Activated CD8-positive, alpha-beta memory T cell treated with anti-CD3 and anti-CD28 coated beads, Interleukin-2, amount 50 U/mL, for 48 hours (primary cell): ENCODE measurements around the gene NAA15.
A peak's percentile ranks its signal among the peaks of the same experiment; 100 is the strongest.
"Not testable (repeated sequence)": the region's sequence is repeated elsewhere in the genome, so short reads cannot be mapped to it uniquely, and the experiment has no call there.

Experiments
- DNase-seq: peaks from one replicate; pipeline ENCODE4 v3.0.0-alpha.2; 2020

The NAA15 gene

DNA sequence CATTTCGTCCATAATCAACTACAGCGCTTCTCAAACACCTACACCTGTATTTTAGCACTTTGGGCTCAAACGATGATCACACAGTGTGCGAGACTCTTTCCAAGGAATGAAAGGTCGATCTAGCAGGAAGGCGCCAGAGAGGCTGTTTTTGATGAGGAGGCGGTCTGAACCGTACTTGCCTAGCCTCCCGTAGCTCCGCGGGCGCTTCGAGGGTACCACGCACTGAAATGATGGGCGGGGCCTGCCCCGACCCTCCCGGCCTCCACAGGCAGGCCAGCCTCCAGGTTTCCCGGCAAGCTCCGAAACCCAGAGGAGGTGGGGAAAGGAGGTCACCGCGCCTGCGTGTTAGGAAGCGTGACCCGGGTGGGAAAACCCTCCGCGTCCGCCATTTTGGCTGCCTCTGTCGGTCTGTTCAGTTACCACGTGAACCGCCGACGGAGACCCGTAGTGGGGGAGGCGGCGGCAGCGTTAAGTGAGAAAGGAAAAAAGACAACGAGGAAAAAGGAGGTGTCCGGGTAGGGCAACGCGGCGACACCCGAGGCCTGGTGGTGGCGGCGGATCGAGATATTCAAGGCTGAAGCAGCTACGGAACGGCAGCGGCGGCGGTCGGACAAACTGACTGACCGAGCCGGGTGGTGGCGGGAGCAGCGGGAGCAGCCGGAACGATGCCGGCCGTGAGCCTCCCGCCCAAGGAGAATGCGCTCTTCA lies at the start of gene NAA15:
Gene NAA15, plus strand, starts transcription at position 393 of the 708 bp plus-strand sequence. Its CDS starts 273 bp downstream, at position 666.
- peak; percentile 97 for DNase-seq

DNA sequence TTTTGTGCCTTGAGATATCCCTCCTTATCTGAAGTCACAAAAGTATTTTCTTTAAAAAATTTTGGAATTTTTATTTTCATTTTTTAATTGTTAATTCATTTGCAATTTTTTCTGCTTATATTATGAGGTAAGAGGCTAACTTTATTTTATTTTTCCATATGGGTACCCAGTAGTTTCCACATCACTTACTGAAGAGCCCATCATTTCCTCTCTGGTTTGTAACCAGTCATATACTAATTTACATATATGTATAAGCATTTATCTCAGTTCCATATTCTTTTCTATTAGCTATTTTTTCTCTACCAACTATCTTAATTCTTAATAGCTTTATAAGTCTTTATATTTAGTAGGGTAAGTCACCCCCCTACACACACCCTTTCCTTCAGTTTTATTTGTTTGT lies 48.3 kb upstream of the NAA15 start:
- DNase-seq = no peak

GRCh38 chr4:139253713-139254112 lies 47.6 kb upstream of the NAA15 start:
- no peak for DNase-seq

GRCh38 chr4:139255581-139255980 lies 45.7 kb upstream of the NAA15 start:
- not testable (repeated sequence) for DNase-seq

DNA sequence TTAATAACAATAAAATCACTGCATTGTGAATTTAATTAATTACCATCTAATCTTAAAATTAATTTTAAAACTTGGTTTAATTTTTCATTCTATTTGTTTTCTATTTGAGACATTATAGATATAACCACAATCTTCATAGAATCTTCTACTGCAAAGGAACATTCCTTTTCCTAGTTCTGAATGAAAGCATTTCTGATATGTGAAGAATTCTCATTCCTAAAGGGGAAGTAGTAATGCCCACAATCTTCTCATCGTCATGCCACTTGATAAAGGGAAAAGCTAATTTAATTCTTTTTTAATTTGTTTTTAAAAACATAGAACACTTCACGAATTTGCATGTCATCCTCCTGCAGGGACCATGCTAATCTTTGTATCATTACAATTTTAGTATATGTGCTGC lies 45.0 kb upstream of the NAA15 start:
- no peak for DNase-seq

GRCh38 chr4:139265654-139266053 lies 35.7 kb upstream of the NAA15 start:
- DNase-seq = no peak

DNA sequence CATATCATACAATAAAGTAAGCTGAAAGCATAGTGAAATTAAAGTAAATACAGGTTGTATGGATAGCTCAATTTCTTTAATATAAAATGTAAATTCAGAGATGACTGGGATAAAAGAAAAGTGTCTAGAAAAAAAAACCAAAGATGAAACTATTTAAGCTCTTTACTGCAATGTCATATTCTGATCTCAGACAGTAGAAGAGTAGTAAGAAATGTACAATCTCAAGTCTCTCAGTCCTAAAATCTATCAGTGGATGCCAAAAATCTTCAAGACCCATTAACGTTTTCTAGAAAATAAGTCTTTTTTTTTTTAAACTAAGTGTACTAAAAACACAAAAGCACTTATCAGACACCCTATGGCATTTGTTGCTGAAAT lies 35.1 kb upstream of the NAA15 start:
- no peak for DNase-seq

- peak; percentile 87 for DNase-seq
Measured at GRCh38 chr4:139266583-139267257, 34.6 kb upstream of the NAA15 start.

GRCh38 chr4:139267301-139267700 lies 34.0 kb upstream of the NAA15 start:
- no peak for DNase-seq

DNA sequence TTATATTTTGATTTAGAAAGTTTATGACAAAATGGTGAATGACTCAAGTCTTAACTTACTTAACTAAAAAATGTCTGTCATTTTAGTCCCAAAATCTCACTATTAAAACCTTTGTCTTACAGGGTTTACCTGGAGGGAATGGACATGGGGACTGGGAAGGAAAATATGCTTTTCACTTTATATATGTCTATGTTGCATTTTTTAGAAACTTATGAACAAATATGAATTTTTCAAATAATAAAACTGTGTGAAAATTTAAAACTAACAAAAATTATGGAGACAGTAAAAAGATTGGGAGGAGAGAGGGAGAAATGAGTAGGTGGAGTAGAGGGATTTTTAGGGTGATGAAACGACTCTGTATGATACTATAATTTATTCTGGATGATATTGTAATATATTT lies 27.5 kb upstream of the NAA15 start:
- DNase-seq = no peak

DNA sequence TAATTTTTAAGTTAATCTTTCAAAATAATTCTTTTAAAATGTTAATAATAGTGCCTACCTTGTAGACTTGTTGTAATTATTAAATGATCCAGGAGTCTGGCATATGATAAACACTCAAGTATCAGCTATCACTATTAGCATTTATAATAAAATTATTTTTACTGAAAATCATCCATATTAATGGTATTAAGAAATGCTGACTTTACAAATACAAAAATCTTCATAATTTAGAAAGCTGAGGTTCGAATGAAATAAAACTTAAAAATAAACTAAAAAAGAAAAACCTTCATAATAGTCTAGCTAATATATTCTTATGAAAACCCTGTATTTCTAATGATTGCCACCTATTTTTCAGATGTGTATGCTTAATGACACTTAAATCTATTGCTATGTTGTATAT lies 26.5 kb upstream of the NAA15 start:
- DNase-seq = no peak

- DNase-seq = no peak
Measured at GRCh38 chr4:139275281-139275735, 26.0 kb upstream of the NAA15 start.

DNA sequence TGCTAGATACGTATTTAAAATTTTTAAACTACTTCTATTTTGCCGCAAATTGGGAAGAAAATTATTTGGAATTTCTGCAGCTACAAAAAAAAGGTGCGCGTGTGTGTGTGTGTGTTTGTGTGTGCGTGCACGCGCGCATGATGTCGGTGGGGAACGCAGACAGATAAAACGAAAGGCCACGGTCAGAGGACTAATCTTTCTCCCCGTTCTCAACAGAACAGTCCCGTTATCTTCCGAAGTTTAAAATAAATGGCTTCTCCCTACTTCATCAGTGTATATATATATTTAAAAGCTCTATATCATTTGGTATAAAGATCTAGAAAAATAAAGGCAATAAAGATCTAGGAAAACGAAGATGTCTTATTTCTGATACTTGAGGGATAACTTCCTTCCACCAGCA lies 22.8 kb upstream of the NAA15 start:
- DNase-seq = no peak

GRCh38 chr4:139278912-139279759 lies 22.2 kb upstream of the NAA15 start:
- DNase-seq = peak; percentile 57

DNA sequence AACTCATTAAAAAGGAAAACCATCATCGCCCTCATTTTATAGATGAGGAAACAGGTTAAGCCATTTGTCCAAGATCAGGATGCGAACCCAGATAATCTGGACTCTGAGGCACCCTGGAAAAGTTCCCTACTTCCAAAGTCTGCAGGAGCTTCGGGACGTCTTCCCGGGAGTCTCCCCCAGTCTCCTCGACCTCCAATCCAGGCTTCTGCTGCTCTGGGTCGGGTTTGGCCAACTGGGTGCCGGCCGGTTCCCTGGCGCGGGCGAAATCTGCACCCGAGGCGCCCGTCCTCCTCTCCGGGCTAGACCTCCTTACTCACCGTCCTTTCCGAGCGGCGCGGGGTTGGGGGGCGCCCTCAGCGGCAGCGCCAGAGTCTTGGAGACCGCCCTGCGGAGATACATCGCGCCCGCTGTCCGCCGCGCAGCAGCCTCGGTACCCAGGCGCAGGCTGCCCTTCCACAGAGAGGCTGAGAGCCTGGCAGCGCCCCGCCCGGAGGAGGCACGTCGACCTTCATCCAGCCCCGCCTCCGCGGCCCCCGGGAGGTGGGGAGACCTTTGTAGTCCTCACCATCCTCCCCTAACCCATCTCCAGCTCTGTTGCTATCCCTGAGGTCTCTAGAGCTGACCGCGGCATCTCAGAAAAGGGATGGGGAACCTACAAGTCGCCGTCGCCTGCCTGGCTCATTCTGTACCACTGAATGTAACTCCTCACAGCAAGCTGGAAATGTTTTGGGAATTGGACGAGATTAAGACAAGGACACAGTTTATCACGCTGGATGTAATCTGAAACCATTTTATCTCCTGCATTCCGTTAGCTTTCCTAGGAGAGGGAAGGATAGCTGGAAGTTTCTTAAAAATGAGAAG lies 21.3 kb upstream of the NAA15 start, which contains the start of gene MGARP:
Gene MGARP, minus strand, starts transcription at position 466 of the 861 bp plus-strand sequence. Its CDS starts 67 bp downstream, at position 399.
- peak; percentile 71 for DNase-seq

GRCh38 chr4:139282065-139282720 lies 19.1 kb upstream of the NAA15 start:
- no peak for DNase-seq

GRCh38 chr4:139282721-139283075 lies 18.6 kb upstream of the NAA15 start:
- DNase-seq = no peak

- no peak for DNase-seq
Measured at GRCh38 chr4:139286186-139286698, 15.1 kb upstream of the NAA15 start.

DNA sequence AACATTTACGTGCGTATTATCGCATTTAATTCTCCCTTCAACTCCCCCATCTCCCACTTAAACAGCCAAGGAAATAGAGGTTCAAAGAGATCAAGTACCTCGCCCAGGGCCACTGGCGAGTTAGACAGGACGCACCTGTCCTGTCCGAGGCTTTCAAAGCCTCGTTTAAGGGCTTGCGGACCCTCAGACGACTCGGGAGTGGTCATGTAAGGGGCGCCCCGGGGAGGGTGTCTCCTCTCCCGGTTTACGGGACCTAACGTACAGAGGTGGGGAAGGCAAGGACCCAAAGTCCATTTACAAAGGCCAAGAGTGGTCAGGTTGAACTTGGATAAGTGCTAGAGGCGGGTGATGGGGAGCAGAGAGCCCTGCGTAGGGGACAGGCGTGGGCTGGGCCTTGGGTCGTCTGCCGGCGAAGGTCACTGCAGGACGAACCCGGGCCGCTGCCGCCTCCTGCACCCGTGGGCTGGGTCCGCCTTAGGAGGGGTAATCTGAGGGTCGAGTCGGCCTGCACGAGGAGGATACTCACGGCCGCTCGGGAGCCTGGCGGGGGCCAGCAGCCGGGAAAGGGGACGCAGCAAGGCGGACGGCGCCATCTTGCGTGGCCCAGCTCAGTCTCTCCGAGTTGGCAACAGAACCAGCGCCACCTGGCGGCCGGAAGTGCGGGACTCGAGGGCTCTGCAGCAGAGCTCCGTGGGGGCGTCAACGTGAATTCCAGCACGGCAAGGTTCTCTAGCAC lies 5.9 kb upstream of the NAA15 start:
- DNase-seq = peak; percentile 100

- no peak for DNase-seq
Measured at GRCh38 chr4:139295942-139296299, 5.4 kb upstream of the NAA15 start.

DNA sequence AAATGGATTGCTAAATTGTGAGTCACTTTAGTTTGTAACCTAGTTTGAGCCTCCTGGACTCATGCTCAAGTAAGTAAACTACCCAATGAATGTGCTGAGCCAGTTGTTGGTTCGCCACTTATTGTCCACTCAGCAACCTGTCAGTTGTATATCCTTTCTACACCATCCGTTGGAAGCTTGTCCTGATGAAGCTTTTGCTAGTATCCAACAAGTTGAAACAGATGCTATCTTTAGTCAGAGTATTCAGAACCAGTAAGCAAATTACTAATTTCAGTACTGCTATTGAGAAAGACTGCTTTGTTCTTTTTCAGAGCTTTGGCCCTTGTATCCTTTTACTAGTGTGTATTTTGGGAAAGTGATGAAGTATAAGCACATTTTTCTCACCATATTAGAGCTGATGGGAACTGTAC lies 4.3 kb upstream of the NAA15 start:
- no peak for DNase-seq
